Parathyroid adenoma (tissue), 2 donors: Measurements from ENCODE around the gene SEC24D.
A peak's percentile ranks its signal among the peaks of the same experiment; 100 is the strongest.

Source experiments
- H2AFZ ChIP-seq: fragments of 300-600 bp; sonication (generic); one replicate; pipeline ENCODE4 v1.7.0; 2017; ENCODE audit warnings: antibody characterized with exemption, mild to moderate bottlenecking
- H3K27ac ChIP-seq: fragments of 300-600 bp; sonication (generic); one replicate; pipeline ENCODE4 v1.7.0; 2017
- H3K27me3 ChIP-seq: fragments of 300-600 bp; sonication (generic); one replicate; pipeline ENCODE4 v1.7.0; 2017; ENCODE audit warnings: low read length; ENCODE audit not compliant: control insufficient read depth, insufficient read depth
- H3K36me3 ChIP-seq: fragments of 300-600 bp; sonication (generic); one replicate; pipeline ENCODE4 v1.7.0; 2017; ENCODE audit warnings: low read length; ENCODE audit not compliant: control insufficient read depth, insufficient read depth
- H3K4me1 ChIP-seq: fragments of 300-600 bp; sonication (generic); one replicate; pipeline ENCODE4 v1.7.0; 2017; ENCODE audit warnings: control low read depth
- H3K4me2 ChIP-seq: fragments of 300-600 bp; sonication (generic); one replicate; pipeline ENCODE4 v1.7.0; 2017; ENCODE audit warnings: low read length
- H3K4me3 ChIP-seq: fragments of 300-600 bp; sonication (generic); one replicate; pipeline ENCODE4 v1.7.0; 2017; ENCODE audit warnings: low read depth, low read length
- H3K79me2 ChIP-seq: fragments of 300-600 bp; sonication (generic); one replicate; pipeline ENCODE4 v1.7.0; 2017; ENCODE audit warnings: control low read depth
- H3K9ac ChIP-seq: fragments of 300-600 bp; sonication (generic); one replicate; pipeline ENCODE4 v1.7.0; 2017; ENCODE audit warnings: mild to moderate bottlenecking
- H3K9me3 ChIP-seq: fragments of 300-600 bp; sonication (generic); one replicate; pipeline ENCODE4 v1.7.0; 2017; ENCODE audit warnings: low read length; ENCODE audit not compliant: control insufficient read depth
- TF ChIP-seq, protein P1 (sequence below): fragments of 300-600 bp; sonication (generic); IDR thresholded peaks from one replicate; pipeline ENCODE4 v1.7.0; 2017; ENCODE audit warnings: antibody characterized with exemption, mild to moderate bottlenecking
- donor health status: primary hyperparathyroidism.

Gene SEC24D

DNA sequence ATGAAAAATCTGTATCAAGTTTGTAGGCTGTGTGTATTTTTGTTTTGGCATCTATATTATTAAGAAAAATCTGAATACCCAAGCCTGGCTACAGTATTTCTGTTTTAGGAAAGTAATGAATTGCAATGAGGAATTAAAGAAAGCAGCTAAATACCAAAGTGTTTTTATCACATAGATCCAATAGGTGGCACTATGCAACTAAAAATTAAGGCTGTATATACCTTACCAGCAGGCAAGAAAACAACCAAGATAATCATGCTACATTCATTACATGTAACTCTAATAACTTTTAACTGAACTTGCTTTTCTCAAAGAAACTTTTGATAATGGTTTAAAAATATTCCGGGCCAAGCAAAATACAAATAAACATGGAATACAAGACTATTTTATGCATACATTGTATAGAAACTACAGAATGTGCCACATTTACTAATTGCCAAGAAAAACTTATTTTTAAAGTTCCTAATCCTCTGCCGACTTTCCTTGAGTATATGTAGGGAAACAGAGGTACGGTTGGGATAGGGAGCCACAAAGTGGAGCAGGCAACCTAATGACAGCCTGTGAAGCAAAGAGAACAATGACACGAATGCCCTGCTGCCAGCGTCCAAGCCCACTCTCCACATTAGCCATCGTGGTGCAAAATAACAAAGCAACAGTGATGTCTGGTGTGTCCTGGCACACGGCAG, 63.7 kb downstream of the SEC24D start:
- no peaks in the 10 kb centered on the region for H3K4me1 ChIP-seq
- H2AFZ ChIP-seq, result no peak overlapping the region
- no peaks in the 10 kb centered on the region for H3K79me2 ChIP-seq
- H3K4me2 ChIP-seq, result no peak overlapping the region
- TF ChIP-seq, protein P1, sequence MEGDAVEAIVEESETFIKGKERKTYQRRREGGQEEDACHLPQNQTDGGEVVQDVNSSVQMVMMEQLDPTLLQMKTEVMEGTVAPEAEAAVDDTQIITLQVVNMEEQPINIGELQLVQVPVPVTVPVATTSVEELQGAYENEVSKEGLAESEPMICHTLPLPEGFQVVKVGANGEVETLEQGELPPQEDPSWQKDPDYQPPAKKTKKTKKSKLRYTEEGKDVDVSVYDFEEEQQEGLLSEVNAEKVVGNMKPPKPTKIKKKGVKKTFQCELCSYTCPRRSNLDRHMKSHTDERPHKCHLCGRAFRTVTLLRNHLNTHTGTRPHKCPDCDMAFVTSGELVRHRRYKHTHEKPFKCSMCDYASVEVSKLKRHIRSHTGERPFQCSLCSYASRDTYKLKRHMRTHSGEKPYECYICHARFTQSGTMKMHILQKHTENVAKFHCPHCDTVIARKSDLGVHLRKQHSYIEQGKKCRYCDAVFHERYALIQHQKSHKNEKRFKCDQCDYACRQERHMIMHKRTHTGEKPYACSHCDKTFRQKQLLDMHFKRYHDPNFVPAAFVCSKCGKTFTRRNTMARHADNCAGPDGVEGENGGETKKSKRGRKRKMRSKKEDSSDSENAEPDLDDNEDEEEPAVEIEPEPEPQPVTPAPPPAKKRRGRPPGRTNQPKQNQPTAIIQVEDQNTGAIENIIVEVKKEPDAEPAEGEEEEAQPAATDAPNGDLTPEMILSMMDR, result peak; percentile 39
- no peak overlapping the region for H3K27ac ChIP-seq
- H3K36me3 ChIP-seq, result no peaks in the 10 kb centered on the region
- H3K27me3 ChIP-seq, result no peaks in the 10 kb centered on the region
- no peak overlapping the region for H3K4me3 ChIP-seq
- no peak overlapping the region for H3K9ac ChIP-seq
- no peaks in the 10 kb centered on the region for H3K9me3 ChIP-seq

DNA sequence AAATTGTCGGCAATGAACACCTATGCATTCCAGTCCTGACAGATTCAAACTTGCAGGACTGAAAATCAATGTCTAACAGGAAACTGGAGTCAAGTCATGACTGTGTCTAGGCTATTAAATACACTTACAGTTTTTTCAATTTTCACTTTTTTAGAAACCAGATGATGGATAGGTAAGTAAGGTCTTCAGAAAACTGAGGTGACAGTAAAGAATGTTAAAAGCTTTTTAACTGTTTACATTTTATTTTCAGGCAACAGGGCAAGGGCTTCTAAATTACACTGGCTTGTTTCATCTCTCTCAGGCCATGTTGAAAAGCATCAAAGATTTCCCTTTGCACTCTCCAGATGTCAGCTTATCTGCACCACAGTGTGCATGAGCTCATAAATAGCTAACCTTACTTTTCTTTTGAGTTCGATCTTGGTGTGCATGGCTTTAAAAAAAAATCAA, 65.2 kb downstream of the SEC24D start:
- Histone ChIP-seq H3K9ac (no peak overlapping the region), H3K4me3 (no peak overlapping the region), H3K27ac (no peak overlapping the region), H3K36me3 (no peaks in the 10 kb centered on the region), H3K79me2 (no peaks in the 10 kb centered on the region), H3K27me3 (no peaks in the 10 kb centered on the region), H3K9me3 (no peaks in the 10 kb centered on the region), H3K4me1 (no peaks in the 10 kb centered on the region), H2AFZ (no peak overlapping the region), H3K4me2 (no peak overlapping the region)
- TF ChIP-seq, protein P1, result no peak

DNA sequence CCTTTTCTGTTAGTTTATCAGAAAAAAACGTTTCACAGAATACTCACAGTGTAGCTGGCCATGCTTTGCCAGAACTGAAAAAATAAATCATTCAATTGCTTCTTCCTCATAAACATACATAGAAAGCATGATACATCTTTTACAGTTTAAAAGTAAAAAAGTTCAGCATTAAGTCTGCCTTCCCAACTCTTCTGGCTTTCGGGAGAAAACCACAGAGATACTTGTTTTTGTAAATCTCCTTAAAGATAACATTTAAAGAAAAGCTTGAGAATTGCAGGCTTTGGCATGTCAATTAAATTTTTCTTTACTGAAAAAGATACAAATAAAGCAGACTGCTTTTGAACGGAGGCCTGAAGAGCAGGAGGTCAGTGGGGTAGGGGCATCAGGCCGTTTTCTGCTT, 66.8 kb downstream of the SEC24D start:
- no peaks in the 10 kb centered on the region for H3K9me3 ChIP-seq
- no peak overlapping the region for H3K4me2 ChIP-seq
- H3K79me2 ChIP-seq, result no peaks in the 10 kb centered on the region
- H3K4me1 ChIP-seq, result no peaks in the 10 kb centered on the region
- H3K27me3 ChIP-seq, result no peaks in the 10 kb centered on the region
- H3K27ac ChIP-seq, result no peak overlapping the region
- H2AFZ ChIP-seq, result no peak overlapping the region
- H3K4me3 ChIP-seq, result no peak overlapping the region
- no peak overlapping the region for H3K9ac ChIP-seq
- H3K36me3 ChIP-seq, result no peaks in the 10 kb centered on the region
- TF ChIP-seq, protein P1, result no peak

DNA sequence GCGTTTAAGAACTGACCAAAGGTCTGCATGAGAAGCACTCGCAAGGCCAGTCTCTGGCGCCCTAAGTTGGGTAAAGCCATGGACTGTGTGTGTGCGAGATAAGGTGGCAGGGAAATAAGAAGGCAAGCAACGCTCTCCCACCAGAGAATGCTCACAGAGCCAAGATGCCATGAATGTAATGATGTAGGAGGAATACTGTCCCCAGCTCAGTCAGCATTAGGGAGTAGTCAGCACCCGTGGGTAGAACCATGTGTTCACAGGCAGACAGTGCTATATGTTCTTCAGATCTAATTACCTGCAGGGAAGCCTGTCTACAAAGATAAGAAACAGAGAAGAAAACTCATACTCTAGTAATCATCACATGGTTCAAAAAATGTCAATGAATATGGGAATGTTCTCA, 68.8 kb downstream of the SEC24D start:
- no peak overlapping the region for H3K4me2 ChIP-seq
- H3K9ac ChIP-seq, result no peak overlapping the region
- H2AFZ ChIP-seq, result no peak overlapping the region
- H3K79me2 ChIP-seq, result no peaks in the 10 kb centered on the region
- TF ChIP-seq, protein P1, result no peak
- H3K27me3 ChIP-seq, result no peaks in the 10 kb centered on the region
- H3K4me1 ChIP-seq, result no peaks in the 10 kb centered on the region
- no peaks in the 10 kb centered on the region for H3K9me3 ChIP-seq
- H3K36me3 ChIP-seq, result no peaks in the 10 kb centered on the region
- no peak overlapping the region for H3K4me3 ChIP-seq
- no peak overlapping the region for H3K27ac ChIP-seq

DNA sequence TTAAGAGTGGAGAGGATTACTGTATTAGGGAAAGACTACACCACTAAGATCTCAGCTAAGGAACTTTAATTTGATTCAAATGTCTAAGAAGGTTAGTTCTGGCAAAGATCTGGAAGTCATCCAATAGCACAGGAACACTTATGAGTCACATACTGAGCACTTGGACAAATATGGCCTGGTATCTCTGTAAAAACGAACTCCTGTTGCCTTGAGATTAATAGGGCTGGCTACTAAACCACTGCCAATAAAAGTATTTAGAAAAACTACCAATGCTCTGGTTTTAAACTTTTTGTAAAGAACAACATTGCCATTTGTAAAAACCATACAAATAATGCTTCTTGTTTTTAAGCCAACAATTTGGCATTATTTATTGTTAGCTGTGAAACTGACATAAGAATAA, 70.5 kb downstream of the SEC24D start:
- H3K36me3 ChIP-seq, result no peaks in the 10 kb centered on the region
- H3K27ac ChIP-seq, result no peak overlapping the region
- H2AFZ ChIP-seq, result no peak overlapping the region
- no peaks in the 10 kb centered on the region for H3K79me2 ChIP-seq
- H3K27me3 ChIP-seq, result no peaks in the 10 kb centered on the region
- H3K9ac ChIP-seq, result no peak overlapping the region
- H3K9me3 ChIP-seq, result no peaks in the 10 kb centered on the region
- H3K4me2 ChIP-seq, result no peak overlapping the region
- H3K4me1 ChIP-seq, result no peaks in the 10 kb centered on the region
- TF ChIP-seq, protein P1, result no peak
- H3K4me3 ChIP-seq, result no peak overlapping the region
